LoVo (cell line): ENCODE data around the gene POU2F1.
A peak's percentile ranks its signal among the peaks of the same experiment; 100 is the strongest.

Experiments used
- DNase-seq: peaks from one replicate; pipeline ENCODE4 v3.0.0-alpha.2; 2016; ENCODE audit warnings: low spot score

The POU2F1 gene

DNA sequence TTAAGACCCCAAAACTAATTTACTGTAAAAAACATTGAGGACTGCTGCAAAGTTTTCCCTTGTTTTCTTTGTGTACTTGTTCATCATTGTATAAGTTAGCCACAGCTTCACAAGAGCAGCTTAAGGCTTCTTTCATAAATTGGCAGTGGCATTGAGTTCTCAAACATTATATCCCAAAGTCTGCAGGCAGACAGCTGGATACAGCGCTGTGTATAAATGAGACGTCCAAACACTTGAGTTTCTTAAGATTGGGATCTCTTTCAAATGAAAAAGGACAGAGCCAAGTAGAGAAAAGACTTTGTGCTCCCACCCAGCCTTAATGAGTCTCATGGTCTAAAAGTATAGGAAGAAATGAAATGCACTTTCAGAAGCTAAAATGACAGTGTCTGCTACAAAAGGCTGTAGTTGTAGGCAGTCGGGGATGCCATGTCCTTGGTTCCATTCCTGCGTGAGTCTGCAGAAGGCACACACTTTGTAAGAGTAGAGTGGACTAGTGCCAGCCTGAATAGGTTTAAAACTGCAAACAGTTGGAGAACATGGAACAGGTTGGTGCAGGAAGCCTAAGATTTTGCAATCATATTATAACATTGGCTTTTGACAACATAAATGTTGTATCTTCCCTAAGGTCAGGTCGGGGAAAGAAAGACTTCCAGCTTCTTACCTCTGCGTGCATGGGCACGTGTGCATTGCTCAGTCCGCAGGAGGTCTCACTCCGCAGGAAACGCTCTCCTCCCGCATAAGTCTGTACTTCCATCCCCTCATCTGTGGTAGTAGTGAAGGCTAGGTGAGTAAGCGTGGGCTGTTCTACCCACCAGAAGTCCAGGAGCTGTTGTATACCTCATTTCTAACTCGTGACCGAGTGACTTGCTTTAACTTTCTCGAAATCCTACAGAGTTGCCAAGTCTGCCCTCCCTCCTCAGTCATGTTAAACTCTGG is 203.3 kb downstream of the POU2F1 start:
- DNase-seq: no peak

DNA sequence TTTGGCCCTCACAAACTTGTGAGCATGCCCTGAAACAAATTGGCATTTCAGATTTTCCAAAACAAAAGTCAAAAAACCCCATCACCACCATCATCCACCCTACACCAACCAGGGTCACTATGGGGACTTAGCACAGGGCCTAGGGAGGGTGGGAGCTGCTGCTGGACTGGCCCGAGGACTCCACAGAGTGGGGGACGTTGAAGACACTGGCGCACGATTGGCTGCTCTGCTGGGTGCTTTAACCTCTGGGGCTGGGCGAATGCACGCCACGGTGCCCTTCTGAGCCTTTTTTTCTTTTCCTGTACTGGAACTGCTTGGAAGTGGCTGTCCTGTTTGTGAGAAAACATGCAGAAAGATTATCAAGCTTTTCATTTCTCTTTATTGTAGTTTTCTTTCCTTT is 204.8 kb downstream of the POU2F1 start:
- DNase-seq: no peak

DNA sequence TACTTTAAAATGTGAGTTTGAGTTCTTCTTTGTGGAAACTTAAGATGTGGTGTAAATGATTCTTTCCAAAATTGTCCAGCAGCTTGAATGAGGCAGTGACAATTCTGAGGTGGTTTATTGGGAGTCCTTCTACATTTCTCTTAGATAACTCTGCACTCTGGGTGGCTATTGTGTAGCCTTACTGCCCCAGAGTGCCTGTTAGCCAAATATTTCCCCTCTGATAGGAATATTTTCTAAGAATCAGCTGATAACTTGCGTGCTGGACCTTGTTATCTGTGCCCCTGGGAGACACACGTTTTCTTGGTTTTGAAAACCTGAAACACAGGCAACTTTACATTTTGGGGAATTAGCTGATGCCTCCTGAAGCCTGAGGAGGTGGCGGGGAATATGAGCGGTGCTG is 206.0 kb downstream of the POU2F1 start:
- DNase-seq: no peak

DNA sequence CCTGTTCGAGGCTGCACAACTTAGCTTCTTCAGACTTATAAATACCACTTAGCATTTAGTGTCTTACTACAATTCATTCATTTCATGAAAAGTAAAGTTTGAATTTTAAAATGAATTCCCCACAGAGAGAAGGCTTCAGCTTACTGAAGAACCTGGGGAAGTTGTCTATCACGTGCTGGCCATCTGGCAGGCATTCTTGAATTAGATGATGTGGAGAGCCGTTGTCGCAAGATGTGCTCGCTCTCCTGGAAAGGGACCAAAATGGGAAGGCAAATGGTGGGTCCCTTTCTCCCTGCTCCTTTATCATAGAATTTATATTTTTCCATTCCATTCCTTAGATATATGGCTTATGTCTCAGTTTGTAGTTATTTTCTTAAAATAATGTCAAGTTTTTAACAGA is 207.2 kb downstream of the POU2F1 start:
- DNase-seq: no peak

DNA sequence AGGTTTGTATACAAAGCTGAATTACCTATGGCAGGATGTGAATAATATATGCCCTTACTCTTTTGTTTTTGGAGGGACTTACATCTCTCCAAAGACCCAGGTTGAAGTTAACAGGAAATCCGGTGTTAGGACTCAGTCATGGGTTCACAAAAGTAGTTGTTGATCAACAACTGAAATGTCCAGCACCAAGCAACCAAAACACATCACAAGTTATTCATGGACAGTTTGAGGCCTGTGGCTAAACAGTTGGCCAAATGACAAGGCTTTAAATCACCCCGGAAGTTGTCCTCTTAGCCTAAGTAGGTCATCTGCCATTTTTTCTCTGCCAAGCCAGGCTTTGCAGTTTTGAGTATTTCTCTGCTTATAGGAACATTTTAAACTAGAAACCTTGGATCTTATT is 207.7 kb downstream of the POU2F1 start:
- no peak for DNase-seq

DNA sequence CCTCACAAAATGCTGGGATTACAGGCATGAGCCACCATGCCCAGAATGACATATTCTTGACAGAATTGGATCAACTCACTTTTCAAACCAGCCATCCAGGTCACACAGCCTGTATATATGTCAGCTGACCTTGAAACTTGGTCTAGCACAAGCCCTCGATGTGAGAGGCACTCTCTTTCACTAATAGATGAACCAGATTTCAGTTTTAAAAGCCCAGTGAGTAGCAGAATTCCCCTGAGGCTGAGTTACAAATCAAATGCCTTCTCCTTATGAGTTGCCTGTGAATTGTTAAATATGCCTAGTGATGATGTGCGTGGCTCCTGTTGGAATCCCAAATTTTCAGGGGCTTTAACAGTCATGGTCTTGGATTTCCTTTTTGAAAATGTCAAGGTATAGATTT is 208.9 kb downstream of the POU2F1 start:
- no peak for DNase-seq

DNA sequence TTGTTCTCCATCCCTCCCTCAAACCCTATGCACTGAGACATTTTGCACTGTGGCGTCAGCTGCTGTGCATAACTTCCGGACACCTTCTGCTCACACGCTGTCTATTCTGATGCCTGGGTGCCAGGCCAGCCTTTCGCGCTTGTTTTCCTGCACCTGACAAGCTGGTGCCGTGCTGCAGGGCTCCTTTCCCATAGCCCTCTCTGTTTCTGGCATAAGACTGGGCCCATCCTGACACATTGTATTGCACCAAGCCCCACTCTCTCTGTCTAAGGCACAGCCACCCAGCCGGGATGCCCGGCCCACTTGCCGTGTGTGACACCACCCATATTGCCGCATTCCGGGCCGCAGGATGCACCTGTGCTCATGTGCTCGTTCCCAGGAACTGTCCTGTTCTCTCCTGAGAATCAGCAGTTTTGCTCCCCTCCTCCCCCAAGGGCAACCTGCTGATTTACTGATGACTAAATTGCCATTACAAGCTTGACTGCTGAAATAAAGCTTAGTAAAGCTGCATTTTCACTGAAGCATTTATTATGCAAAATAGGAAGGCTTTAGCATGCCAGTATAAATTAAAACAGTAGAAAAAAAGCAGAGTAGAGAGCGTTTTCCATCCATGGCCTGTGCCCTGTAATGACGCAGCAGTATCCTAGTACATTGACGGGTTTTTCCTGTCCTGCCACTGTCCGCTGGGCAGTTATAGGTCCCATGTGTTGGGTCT is 209.6 kb downstream of the POU2F1 start:
- DNase-seq: no peak

DNA sequence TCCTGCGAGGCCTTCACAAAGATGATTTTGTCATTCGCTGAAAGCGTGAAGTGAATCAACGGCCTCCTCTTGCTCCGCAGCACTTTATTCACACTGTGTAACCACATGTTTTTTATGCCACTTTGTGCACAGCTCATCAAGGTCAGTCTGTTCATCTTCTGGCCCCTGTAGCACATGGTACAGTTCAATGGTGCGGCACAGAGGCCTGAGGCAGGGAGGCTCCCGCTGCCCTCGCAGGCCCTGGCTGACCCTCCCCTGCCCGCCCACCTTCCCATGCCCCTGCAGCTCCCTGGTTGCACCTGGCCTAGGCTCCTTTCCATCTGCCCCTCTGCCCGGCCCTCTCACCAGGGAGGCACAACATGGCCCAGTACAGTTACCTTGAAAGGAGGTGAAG is 210.2 kb downstream of the POU2F1 start:
- DNase-seq: no peak

DNA sequence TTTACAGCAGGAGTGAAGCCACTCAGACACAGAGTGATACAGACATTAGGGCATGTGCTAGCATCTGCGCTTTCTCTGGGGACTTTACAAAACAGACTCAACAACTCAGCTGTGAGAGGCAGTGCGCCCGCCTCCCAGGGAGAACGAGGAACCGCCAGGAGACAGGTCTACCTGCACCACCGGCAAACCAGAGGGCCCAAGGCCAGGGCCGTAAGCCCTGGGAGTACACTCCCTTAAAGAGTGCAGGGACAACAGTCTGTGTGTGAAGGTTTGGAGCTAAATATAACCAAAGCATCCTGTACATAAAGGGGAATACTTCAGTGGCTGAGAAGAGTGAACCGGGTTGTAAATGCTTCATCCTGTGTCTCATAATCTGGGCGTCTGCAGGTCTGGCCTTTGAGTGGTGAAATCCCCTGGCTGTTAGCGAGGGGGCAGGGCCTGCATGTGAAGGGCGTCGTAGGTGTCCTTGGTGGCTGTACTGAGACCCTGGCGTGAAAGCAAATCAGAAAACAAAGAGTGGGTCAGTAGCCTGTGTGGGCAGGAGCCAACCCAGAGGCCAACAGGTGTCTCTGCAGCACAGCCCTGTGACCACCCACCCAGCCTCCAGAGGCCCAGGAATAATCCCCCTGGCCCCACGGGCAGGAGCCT is 210.7 kb downstream of the POU2F1 start:
- DNase-seq: no peak

DNA sequence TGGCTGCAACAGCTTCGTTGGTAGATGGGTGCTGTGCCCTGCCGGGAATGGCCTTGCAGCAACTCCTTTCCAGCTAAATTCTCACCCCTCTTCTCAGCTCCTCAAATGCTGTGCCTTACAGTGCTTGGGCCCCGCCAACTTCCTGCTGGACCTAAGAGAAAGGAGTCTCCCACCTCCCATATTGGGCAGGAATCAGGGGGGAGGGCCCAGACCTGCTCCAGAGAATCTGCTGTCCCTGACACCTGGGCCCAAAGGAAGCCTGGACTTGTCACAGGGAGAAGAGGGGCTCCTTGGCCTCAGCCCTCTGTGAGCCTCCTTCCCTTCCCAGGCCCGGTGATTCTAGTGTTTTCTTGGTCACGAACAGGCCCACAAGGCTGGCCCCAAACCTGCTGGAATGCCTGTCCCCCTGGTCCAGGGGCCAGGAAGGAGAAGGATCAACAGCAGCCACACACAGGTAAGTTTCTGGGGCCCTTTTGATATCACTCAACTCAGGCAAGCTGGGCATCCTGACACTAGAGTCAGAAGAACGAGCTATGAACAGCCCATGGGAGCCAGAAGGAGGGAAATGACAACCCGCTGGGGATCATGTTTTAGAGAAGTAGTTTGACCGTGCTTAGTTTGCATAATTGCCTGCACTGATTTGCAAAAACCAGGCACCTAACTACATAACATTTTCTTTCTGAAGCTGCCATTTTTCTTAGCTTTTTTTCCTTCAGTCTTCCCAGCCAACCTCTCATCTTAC is 211.4 kb downstream of the POU2F1 start:
- DNase-seq: no peak

DNA sequence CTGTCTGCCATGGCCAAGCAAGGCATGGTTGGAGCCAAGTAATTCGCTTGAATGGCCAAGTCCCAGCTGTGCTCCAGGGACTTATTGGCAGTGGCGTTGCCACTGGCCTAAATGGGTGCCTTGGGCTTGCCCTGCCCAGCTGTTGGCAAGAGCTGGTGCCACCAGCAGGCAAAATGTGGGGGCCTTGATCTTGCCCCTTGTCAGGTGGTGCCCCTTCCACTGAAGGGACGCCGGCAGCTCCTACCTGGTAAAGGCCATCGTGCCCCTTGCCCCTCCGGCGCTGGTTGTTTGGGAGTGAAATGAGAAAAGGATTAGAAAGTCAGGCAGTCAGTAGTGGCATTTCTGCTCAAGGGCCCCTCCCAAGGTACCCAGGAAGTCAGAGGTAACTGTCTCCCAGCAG is 212.1 kb downstream of the POU2F1 start:
- no peak for DNase-seq

DNA sequence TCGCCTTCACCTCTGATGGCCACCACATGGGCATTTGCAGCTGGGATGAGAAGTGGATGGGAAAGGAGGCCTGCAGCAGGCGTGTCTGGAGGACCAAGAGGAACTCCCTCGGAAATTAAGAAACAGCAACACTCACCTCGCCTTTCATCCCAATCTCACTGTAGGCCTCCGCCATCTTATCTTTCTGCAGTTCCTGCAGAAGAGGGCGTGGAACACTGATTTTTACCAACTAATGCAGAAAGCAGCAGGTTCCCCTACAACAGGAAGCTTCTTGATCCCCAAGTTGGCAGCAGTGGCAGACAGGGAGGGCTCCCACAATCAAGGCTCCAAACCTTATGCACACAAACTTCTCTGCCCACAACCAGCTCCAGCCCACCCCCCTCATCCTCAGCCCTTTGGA is 213.2 kb downstream of the POU2F1 start:
- no peak for DNase-seq

DNA sequence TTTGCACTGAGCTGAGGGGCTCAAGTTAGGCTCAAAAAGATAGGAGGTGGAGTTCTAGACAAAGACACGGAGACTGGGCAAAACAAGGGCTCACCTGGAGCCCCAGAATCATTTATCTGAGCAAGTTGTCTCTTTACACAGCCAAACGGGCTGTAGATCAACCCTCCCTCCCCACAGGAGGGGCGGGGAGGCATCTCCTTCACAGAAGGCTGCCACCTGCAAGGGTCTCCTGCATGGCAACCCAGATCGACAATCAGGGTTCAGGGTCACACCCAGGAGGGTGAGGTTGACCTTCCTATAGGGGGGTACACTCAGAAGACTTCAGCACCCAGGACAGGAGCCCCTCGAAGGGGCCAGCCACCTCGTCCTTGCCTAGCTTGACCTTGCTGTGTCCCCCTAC is 213.6 kb downstream of the POU2F1 start:
- DNase-seq: no peak

DNA sequence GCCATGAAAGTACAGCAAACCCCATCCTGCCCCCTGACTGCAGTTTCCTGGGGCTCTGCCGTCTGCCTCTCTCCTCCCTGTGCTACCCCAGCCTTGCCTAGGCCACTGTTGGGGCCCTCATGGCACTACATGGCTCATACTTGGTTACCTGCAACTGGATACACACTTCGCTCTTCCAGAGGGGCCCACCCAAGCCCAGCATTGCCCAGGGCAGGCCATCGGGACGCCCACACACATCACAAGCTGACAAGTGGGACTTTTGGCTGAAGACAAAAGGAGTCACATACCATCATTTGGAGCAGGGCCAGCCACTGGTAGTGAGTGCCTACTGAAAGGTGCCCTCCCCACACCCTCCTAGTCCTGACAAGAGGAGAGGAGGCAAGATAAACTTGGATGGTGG is 214.8 kb downstream of the POU2F1 start:
- no peak for DNase-seq

DNA sequence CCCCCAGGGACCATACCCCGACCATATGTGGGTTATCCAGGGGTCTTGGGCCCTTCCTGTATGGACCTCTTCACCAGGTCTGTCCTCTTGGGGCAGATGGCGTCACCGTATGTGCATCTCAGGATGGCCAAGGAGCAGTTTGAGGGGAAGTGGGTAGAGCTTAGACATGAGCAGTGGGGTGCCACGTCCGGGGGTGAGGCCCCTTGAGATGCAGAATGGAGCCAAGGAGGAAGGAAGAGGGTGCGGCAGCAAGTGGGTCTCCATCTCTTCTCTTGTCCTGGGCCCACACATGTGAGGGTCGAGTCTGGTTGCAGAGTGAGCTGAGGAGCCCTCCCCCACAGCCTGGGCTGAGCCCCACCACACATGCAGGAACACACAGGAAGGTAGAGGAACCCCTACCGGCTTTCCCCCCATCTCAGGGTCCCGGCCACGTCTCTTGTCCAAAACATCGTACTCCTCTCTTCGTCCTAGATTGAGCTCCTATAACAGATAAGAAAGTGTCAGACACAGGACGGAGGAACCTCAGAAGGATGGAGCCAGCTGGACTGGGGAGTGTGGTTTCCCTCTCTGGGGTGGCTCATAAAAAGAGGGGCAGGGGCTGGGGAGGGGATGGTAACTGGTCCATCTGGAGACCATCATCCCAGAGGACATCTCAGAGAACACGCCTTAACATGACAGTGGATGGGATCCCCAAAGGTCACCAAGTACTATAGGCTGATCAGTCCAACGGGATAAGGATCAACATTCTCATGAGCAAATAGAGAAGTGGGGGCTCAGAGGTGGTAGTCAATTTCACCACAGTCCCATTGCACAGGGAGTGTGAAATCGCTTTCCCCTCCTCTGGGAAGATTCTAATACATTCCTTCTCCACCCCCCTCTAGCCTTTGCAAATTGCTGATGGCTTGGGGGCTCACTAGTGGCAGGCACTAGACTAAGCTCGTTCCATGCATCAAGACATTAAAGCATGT is 217.8 kb downstream of the POU2F1 start:
- no peak for DNase-seq

DNA sequence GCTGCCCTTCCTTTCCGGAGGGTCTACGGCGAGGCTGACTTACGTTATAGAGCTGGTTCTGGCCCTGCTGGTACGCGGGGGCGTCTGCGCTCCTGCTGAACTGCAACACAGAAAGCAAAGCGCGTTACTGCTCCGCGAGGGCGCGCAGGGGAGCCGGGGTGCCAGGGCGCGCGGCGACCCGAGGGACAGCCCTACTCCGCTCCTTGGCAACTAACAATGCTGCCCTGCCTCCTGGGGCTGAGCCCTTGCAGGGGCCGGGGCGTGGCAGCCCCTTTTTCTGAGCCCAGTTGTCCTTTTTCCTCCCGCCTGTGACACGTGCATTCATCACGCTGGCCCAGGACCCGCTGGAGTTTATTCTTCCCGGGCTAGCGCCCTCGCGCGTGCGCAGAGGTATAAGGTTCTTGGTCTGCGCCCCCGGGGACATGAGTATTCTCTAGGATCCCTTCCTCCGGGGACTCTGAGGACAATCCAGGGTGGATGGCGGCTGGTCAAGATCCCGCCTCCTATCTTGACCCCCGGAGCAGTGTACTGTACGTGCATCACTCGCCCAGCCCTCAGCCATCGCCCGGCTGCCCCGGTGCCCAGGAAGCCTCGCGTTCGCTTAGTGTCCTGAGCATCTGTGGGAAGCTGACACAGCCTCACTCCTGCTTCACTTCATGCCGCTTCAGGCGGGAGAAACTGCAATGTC is 218.8 kb downstream of the POU2F1 start:
- no peak for DNase-seq

DNA sequence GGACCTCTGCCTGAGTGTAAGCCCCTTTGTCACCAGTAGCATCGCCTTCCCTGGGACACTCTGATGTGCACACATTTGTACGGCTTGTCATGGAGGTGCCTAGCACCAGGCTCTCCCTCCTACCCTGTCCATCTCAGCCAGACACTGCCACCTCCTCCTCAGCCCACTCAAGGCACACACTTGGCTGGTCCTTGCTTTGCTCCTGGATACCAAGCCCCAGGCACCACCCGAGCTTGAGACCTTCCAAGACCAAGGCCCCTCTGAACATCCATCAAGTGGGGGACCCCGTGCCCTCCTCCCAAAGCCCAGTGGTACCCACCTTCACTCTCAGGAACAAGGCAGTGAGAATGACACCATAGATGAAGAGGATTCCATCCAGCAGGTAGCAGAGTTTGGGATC is 219.7 kb downstream of the POU2F1 start:
- DNase-seq: no peak

DNA sequence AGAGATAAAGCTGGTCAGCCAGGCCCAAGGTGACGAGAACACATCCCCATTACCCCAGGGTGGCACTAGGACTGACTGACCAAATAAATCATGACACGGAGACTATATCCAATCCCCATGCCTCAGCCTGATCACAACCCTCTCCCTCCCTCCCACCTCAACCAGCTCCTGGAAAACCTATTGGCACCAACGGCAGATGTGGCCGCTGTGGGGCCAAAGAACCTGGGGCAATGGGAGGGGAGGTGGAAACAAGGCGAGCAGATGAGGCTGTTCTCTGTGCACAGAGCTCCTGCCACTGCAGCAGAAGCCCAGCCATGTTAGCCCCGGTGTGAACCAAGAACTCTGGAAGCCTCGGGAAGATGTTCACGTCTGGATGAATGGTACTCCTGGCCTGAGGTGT is 220.1 kb downstream of the POU2F1 start:
- no peak for DNase-seq

DNA sequence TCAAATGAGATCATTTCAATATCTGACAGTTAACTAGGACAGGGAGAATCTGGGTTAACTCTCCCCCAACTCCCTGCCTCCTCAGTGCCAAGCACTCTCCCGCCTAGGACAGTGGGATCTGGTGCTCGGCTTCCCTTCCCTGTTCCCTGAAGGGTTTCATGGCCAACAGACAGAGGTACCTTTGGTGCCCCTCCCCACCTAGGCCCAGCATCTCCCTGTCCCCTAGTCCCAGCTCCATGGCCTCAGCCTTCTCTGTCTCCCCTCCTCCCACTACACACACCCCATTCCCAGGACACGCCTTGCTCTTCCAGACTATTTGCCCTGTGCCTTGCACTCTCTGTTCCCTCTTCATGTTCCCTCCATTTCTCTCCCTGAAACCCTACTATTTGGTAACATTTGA is 220.5 kb downstream of the POU2F1 start:
- DNase-seq: no peak

DNA sequence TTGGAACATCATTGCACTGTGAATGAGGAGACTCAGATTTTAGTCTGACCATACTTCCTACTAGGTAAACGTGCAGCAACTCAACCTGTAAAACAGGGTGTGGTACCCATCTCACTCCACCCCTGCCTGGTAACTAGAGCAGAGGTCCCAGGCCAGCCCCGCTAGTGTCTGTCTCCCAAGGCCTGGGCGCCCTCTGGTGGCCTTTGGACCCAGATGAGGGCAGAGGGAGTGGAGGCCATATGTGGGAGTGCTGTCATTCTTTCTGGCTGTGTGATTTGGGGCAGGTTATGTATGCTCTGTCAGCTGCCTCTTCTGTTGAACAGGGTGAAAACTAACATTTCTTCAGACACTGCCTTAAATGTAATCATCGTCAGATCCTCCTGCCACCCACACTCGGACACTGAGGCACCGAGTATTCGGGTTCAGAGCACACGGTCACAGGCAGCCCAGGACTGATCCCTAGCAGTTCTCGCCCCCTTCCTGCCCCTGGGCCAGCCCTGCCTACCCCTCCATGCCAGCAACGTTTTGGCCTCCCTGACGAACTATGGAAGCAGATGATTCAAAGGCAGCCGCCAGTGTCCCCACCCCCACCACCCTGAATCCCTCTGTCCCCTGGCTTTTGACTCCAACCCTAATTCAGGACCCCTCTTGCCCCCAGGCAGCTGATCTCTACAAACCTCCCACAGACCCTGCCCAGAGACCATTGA is 221.6 kb downstream of the POU2F1 start:
- DNase-seq: peak; percentile 92
